ENCODE results near the gene ZNF212.

ZNF212 gene

DNA sequence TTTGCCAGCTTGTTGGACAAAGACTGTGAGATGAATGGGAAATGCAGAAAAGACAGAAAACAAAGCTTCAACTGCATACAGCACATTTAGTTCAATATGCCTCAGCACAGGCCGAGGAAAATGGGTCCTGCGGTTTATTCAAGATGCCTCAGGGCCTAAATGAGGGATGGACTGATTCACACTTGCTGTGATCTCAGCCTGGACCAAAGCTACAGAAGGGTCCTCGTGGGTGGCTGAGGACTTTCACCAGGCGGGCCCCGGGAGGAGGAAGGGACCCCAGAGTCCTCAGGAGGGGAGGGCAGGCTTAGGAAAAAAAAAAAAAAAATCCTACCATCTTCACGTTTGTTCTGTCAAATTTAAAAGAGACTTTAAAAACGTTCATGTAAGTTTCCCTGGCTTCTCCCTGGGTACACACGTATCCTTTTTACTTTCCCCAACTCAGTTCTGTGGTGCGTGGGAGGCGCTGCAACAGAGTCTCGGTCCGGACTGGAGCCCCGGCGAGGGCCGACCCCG lies 21.9 kb downstream of the ZNF212 start:
- Histone ChIP-seq H3K27ac (ENCODE audit: extremely low read depth, low read depth, low read length) (peak overlapping the region; percentile 73; the same call in 1 of the 2 replicates), H3K9me3 (ENCODE audit: control insufficient read depth, insufficient read depth, low read depth, low read length) (no peaks in the 10 kb centered on the region), H3K4me1 (ENCODE audit: control insufficient read depth, insufficient read depth, low read length) (no peaks in the 10 kb centered on the region), H3K36me3 (ENCODE audit: control insufficient read depth in 2 of 2, insufficient read depth in 1 of 2, low read length in 2 of 2) (peaks cover 0 to 23% of the 10 kb centered on the region in 2 experiments; a peak in 2 of 3 replicates), H3K4me3 (ENCODE audit: low read depth, low read length) (peak overlapping the region; percentile 56)
- ChIA-PET POLR2A (interaction anchor here (0.5 to 1.4 kb wide), 8 partner anchors 21 to 235 kb away, joined by 3 to 11 read pairs (median 3); partner anchors contain the start of gene ZNF282), CTCF (interaction anchor here (0.5 to 1.8 kb wide), 15 partner anchors 9 to 237 kb away, joined by 3 to 7 read pairs (median 4); no protein-coding TSS in a partner anchor)
- TF ChIP-seq, protein P1, sequence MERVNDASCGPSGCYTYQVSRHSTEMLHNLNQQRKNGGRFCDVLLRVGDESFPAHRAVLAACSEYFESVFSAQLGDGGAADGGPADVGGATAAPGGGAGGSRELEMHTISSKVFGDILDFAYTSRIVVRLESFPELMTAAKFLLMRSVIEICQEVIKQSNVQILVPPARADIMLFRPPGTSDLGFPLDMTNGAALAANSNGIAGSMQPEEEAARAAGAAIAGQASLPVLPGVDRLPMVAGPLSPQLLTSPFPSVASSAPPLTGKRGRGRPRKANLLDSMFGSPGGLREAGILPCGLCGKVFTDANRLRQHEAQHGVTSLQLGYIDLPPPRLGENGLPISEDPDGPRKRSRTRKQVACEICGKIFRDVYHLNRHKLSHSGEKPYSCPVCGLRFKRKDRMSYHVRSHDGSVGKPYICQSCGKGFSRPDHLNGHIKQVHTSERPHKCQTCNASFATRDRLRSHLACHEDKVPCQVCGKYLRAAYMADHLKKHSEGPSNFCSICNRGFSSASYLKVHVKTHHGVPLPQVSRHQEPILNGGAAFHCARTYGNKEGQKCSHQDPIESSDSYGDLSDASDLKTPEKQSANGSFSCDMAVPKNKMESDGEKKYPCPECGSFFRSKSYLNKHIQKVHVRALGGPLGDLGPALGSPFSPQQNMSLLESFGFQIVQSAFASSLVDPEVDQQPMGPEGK (tag by site-specific recombination; IDR thresholded peaks at IDR 0.05) = 0 out of 2 replicates have a peak, but pooled peaks have one; percentile 3
- TF ChIP-seq ZNF391 (tag by site-specific recombination; IDR thresholded peaks at IDR 0.05; ENCODE audit: borderline replicate concordance, low read depth) (no peak), ZNF138 (tag by site-specific recombination; IDR thresholded peaks at IDR 0.05; ENCODE audit: borderline replicate concordance) (no peak), ZNF692 (tag by site-specific recombination; IDR thresholded peaks at IDR 0.05) (peak; percentile 20; the same call in 1 of the 2 replicates), ZNF629 (tag by site-specific recombination; IDR thresholded peaks at IDR 0.05) (0 out of 2 replicates have a peak, but pooled peaks have one; percentile 15), ZNF335 (tag by site-specific recombination; conservative IDR thresholded peaks at IDR 0.05) (peak; percentile 96), SP7 (tag by site-specific recombination; IDR thresholded peaks at IDR 0.05) (0 out of 2 replicates have a peak, but pooled peaks have one; percentile 18), ZNF837 (tag by site-specific recombination; IDR thresholded peaks at IDR 0.05) (no peak), PRDM1 (tag by site-specific recombination; IDR thresholded peaks at IDR 0.05) (0 out of 2 replicates have a peak, but pooled peaks have one; percentile 84), TSHZ1 (tag by site-specific recombination; IDR thresholded peaks at IDR 0.05; ENCODE audit: borderline replicate concordance) (no peak), ZNF501 (tag by site-specific recombination; IDR thresholded peaks at IDR 0.05) (0 out of 2 replicates have a peak, but pooled peaks have one; percentile 62), ZNF121 (tag by site-specific recombination; IDR thresholded peaks at IDR 0.05) (no peak), PRDM10 (tag by site-specific recombination; IDR thresholded peaks at IDR 0.05) (peak; percentile 48), ZFP69B (tag by site-specific recombination; IDR thresholded peaks at IDR 0.05) (peak; percentile 78; the same call in 1 of the 2 replicates)
- TF ChIP-seq, protein P2, sequence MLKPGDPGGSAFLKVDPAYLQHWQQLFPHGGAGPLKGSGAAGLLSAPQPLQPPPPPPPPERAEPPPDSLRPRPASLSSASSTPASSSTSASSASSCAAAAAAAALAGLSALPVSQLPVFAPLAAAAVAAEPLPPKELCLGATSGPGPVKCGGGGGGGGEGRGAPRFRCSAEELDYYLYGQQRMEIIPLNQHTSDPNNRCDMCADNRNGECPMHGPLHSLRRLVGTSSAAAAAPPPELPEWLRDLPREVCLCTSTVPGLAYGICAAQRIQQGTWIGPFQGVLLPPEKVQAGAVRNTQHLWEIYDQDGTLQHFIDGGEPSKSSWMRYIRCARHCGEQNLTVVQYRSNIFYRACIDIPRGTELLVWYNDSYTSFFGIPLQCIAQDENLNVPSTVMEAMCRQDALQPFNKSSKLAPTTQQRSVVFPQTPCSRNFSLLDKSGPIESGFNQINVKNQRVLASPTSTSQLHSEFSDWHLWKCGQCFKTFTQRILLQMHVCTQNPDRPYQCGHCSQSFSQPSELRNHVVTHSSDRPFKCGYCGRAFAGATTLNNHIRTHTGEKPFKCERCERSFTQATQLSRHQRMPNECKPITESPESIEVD (tag by site-specific recombination; IDR thresholded peaks at IDR 0.05) = no peak

Measured in HEK293 (cell line).